ENCODE measurements around the gene S100A16.

The S100A16 gene

GRCh38 chr1:153560241-153560640 is 52.7 kb downstream of the S100A16 start:
- no peak for DNase-seq

GRCh38 chr1:153557877-153558276 is 55.1 kb downstream of the S100A16 start:
- DNase-seq = no peak
